ENCODE results near the gene HMCN2.

DNA sequence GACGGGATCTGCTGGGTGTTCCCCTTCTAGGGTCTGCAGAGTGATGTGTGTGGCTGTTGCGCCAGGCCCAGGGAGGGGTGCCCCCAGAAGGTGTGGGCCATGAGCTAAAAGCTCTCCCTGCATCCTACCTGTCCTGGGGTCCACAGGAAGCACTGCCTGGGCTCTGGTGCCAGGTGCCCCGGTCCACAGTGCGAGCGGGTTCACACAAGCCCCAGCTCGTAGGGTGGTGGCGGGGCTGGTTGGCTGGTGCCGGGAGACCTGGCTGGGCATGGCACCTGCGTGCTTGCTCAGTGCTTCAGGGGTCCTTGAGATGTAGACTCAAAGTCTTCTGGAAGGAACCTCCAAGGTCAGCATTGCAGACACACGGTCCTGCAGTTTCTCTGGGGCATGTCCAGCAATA, 204.7 kb downstream of the HMCN2 start:
- TF ChIP-seq CTCF (IDR thresholded peaks at IDR 0.05) (no peak), EZH2 (IDR thresholded peaks at IDR 0.05) (no peak)

Data from neural progenitor cell (in vitro differentiated cells).